AG10803 (cell line): ENCODE measurements around the gene NECAB2.

Source experiments
- DNase-seq: peaks from one replicate; pipeline ENCODE4 v3.0.0; 2010; ENCODE audit warnings: low read depth
- H3K4me3 ChIP-seq: 2 replicates; pipeline ENCODE4 v1.5.1; 2011; ENCODE audit warnings: mild to moderate bottlenecking, low read length, control low read depth
- CTCF ChIP-seq: conservative IDR thresholded peaks from 2 replicates; pipeline ENCODE4 v1.5.1; 2011; ENCODE audit warnings: mild to moderate bottlenecking, low read length, control low read depth, inconsistent platforms

Gene NECAB2

DNA sequence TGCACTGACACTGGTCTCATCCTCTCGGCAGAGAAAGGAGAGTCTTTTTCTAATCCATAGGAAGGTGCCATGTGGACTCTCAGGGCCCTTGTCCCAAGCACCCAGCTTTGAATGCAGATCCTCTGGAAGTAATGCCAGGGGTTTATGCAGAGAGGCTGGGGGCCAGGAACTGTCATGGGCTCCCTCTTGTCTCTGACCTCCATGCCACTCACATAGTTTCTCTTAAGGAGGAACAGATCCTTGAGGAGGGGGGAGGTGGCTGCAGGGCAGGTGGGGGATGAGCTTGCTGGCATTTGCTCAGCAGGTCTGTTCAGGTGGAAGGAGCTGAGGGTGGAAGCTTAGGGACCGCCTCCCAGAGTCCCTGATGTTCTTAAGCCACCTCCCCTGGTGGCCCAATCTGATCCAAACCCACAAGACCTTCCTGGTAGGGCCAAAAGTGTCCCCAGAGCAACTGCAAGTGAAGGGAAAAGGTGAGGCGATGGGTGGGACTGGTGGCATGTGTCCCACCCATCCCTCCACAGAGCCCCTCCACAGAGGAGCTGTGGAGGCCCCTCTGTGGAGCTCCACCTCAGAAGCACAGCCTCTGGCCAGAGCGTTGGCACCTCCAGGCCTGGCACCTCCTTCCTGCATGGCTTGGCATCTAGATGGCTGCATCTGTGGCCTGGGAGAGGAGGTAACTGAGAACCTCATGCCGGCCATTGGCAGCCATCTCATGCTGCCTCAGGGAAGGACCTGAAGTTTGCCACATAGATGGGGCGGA is 9.2 kb downstream of the NECAB2 start:
- no peak for TF ChIP-seq CTCF
- DNase-seq: no peak
- no peak overlapping the region for H3K4me3 ChIP-seq

- DNase-seq: no peak
- TF ChIP-seq CTCF: no peak
- H3K4me3 ChIP-seq: no peak overlapping the region
These were observed 10.4 kb downstream of the NECAB2 start for GRCh38 chr16:83978401-83978904.

GRCh38 chr16:83979441-83979840 is 11.4 kb downstream of the NECAB2 start:
- TF ChIP-seq CTCF: no peak
- no peak overlapping the region for H3K4me3 ChIP-seq
- no peak for DNase-seq

- no peak for DNase-seq
- H3K4me3 ChIP-seq: no peak overlapping the region
- no peak for TF ChIP-seq CTCF
These were observed 12.8 kb downstream of the NECAB2 start for GRCh38 chr16:83980794-83981193.

- no peak for TF ChIP-seq CTCF
- no peak overlapping the region for H3K4me3 ChIP-seq
- DNase-seq: no peak
These were observed 13.8 kb downstream of the NECAB2 start for GRCh38 chr16:83981799-83982198.

DNA sequence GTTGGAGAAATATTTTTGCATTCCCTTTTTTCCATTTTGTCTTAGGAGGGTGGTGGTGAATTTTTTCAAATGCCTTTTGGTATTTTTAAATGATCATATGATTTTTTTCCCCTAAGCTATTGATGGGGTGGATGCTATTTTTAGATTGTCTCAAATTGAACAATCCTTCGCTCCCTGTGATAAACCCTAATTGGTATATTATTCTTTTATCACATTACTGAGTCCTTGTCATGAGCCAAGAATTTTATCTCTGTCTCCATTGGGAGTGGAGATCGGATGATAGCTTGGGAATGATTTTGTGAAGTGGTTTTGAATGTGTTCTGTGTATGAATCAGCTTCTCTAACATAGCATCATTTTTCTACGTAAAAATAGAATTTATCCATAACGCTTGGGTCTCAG is 15.4 kb downstream of the NECAB2 start:
- DNase-seq: no peak
- TF ChIP-seq CTCF: no peak
- H3K4me3 ChIP-seq: no peak overlapping the region

GRCh38 chr16:83989300-83989699 is 21.3 kb downstream of the NECAB2 start:
- TF ChIP-seq CTCF: no peak
- no peak for DNase-seq
- H3K4me3 ChIP-seq: no peak overlapping the region
